ENCODE data around the gene HPCAL1. TPM values are rescaled to one million over a fixed set of nuclear protein-coding genes. Genes with fewer than 3 reads are reported as not detected.

HPCAL1 gene
- total RNA-seq, 1 experiment from 2014 or later = 5.0 TPM

GRCh38 chr2:10301941-10302478 is 694 bp upstream of the HPCAL1 start:
- peak overlapping the region; percentile 46; the same call in 1 of the 2 replicates for H2AFZ ChIP-seq (ENCODE audit: low read length)
- H4K20me1 ChIP-seq (ENCODE audit: insufficient read depth, low read depth, low read length) = 0 out of 2 replicates have a peak, but pooled peaks cover 3% of the 10 kb centered on the region
- H3K27ac ChIP-seq (ENCODE audit: low read length) = no peak overlapping the region
- H3K4me1 ChIP-seq (ENCODE audit: low read length) = peaks cover 23% of the 10 kb centered on the region
- no peaks in the 10 kb centered on the region for H3K9me3 ChIP-seq (ENCODE audit: low read length)
- H3K9ac ChIP-seq (ENCODE audit: low read length) = peak overlapping the region; percentile 60
- no peaks in the 10 kb centered on the region for H3K9me2 ChIP-seq (replicated peaks; ENCODE audit: insufficient read depth, low read length)
- no peaks in the 10 kb centered on the region for H3K79me2 ChIP-seq (ENCODE audit: low read length)
- H3K27me3 ChIP-seq (ENCODE audit: low read length) = no peaks in the 10 kb centered on the region
- peak overlapping the region; percentile 83 for H3K4me2 ChIP-seq (ENCODE audit: low read depth, low read length, poor library complexity, severe bottlenecking)
- no peaks in the 10 kb centered on the region for H3K36me3 ChIP-seq (ENCODE audit: insufficient read depth, low read length)
- peak overlapping the region; percentile 73; the same call in 1 of the 2 replicates for H3K4me3 ChIP-seq (ENCODE audit: low read length)
- no peak for DNase-seq

GRCh38 chr2:10303181-10303693 is 533 bp downstream of the HPCAL1 start:
- Histone ChIP-seq H3K4me3 (ENCODE audit: low read length) (peak overlapping the region; percentile 73), H2AFZ (ENCODE audit: low read length) (peak overlapping the region; percentile 84; the same call in 1 of the 2 replicates), H3K79me2 (ENCODE audit: low read length) (no peaks in the 10 kb centered on the region), H3K4me1 (ENCODE audit: low read length) (peaks cover 20% of the 10 kb centered on the region), H3K36me3 (ENCODE audit: insufficient read depth, low read length) (no peaks in the 10 kb centered on the region), H4K20me1 (ENCODE audit: insufficient read depth, low read depth, low read length) (0 out of 2 replicates have a peak, but pooled peaks cover 8% of the 10 kb centered on the region), H3K9ac (ENCODE audit: low read length) (peak overlapping the region; percentile 66), H3K9me3 (ENCODE audit: low read length) (no peaks in the 10 kb centered on the region), H3K27me3 (ENCODE audit: low read length) (no peaks in the 10 kb centered on the region), H3K4me2 (ENCODE audit: low read depth, low read length, poor library complexity, severe bottlenecking) (peak overlapping the region; percentile 83), H3K27ac (ENCODE audit: low read length) (no peak overlapping the region), H3K9me2 (replicated peaks; ENCODE audit: insufficient read depth, low read length) (no peaks in the 10 kb centered on the region)
- peak; percentile 58 for DNase-seq

- H3K9me2 ChIP-seq (replicated peaks; ENCODE audit: insufficient read depth, low read length) = no peaks in the 10 kb centered on the region
- peak overlapping the region; percentile 73; the same call in 1 of the 2 replicates for H3K4me3 ChIP-seq (ENCODE audit: low read length)
- no peaks in the 10 kb centered on the region for H3K9me3 ChIP-seq (ENCODE audit: low read length)
- no peak overlapping the region for H2AFZ ChIP-seq (ENCODE audit: low read length)
- H3K4me2 ChIP-seq (ENCODE audit: low read depth, low read length, poor library complexity, severe bottlenecking) = peak overlapping the region; percentile 83
- H3K36me3 ChIP-seq (ENCODE audit: insufficient read depth, low read length) = no peaks in the 10 kb centered on the region
- 0 out of 2 replicates have a peak overlapping the region, but pooled peaks have one; percentile 66 for H3K9ac ChIP-seq (ENCODE audit: low read length)
- no peak overlapping the region for H3K27ac ChIP-seq (ENCODE audit: low read length)
- H3K27me3 ChIP-seq (ENCODE audit: low read length) = no peaks in the 10 kb centered on the region
- H3K79me2 ChIP-seq (ENCODE audit: low read length) = no peaks in the 10 kb centered on the region
- DNase-seq = no peak
- 0 out of 2 replicates have a peak, but pooled peaks cover 14% of the 10 kb centered on the region for H4K20me1 ChIP-seq (ENCODE audit: insufficient read depth, low read depth, low read length)
- H3K4me1 ChIP-seq (ENCODE audit: low read length) = peaks cover 16% of the 10 kb centered on the region
These were observed 1.1 kb downstream of the HPCAL1 start for GRCh38 chr2:10303694-10304378.

GRCh38 chr2:10304458-10305253 is 2.0 kb downstream of the HPCAL1 start:
- Histone ChIP-seq H3K9me2 (replicated peaks; ENCODE audit: insufficient read depth, low read length) (no peaks in the 10 kb centered on the region), H3K36me3 (ENCODE audit: insufficient read depth, low read length) (no peaks in the 10 kb centered on the region), H3K27me3 (ENCODE audit: low read length) (no peaks in the 10 kb centered on the region), H3K9me3 (ENCODE audit: low read length) (no peaks in the 10 kb centered on the region), H3K4me3 (ENCODE audit: low read length) (no peak overlapping the region), H2AFZ (ENCODE audit: low read length) (no peak overlapping the region), H3K4me1 (ENCODE audit: low read length) (peaks cover 16% of the 10 kb centered on the region), H3K4me2 (ENCODE audit: low read depth, low read length, poor library complexity, severe bottlenecking) (no peak overlapping the region), H3K27ac (ENCODE audit: low read length) (no peak overlapping the region), H3K9ac (ENCODE audit: low read length) (no peak overlapping the region), H3K79me2 (ENCODE audit: low read length) (no peaks in the 10 kb centered on the region), H4K20me1 (ENCODE audit: insufficient read depth, low read depth, low read length) (0 out of 2 replicates have a peak, but pooled peaks cover 18% of the 10 kb centered on the region)
- DNase-seq = no peak

- H3K9me2 ChIP-seq (replicated peaks; ENCODE audit: insufficient read depth, low read length) = no peaks in the 10 kb centered on the region
- H2AFZ ChIP-seq (ENCODE audit: low read length) = no peak overlapping the region
- 0 out of 2 replicates have a peak, but pooled peaks cover 18% of the 10 kb centered on the region for H4K20me1 ChIP-seq (ENCODE audit: insufficient read depth, low read depth, low read length)
- no peaks in the 10 kb centered on the region for H3K79me2 ChIP-seq (ENCODE audit: low read length)
- no peak overlapping the region for H3K4me2 ChIP-seq (ENCODE audit: low read depth, low read length, poor library complexity, severe bottlenecking)
- peaks cover 16% of the 10 kb centered on the region for H3K4me1 ChIP-seq (ENCODE audit: low read length)
- H3K27ac ChIP-seq (ENCODE audit: low read length) = no peak overlapping the region
- DNase-seq = no peak
- no peaks in the 10 kb centered on the region for H3K27me3 ChIP-seq (ENCODE audit: low read length)
- no peaks in the 10 kb centered on the region for H3K36me3 ChIP-seq (ENCODE audit: insufficient read depth, low read length)
- H3K9ac ChIP-seq (ENCODE audit: low read length) = no peak overlapping the region
- no peak overlapping the region for H3K4me3 ChIP-seq (ENCODE audit: low read length)
- H3K9me3 ChIP-seq (ENCODE audit: low read length) = no peaks in the 10 kb centered on the region
These were observed 2.5 kb downstream of the HPCAL1 start for GRCh38 chr2:10305254-10305635.

GRCh38 chr2:10305715-10306114 is 3.0 kb downstream of the HPCAL1 start:
- Histone ChIP-seq H2AFZ (ENCODE audit: low read length) (no peak overlapping the region), H3K9me3 (ENCODE audit: low read length) (no peaks in the 10 kb centered on the region), H3K36me3 (ENCODE audit: insufficient read depth, low read length) (no peaks in the 10 kb centered on the region), H3K27ac (ENCODE audit: low read length) (no peak overlapping the region), H3K4me3 (ENCODE audit: low read length) (no peak overlapping the region), H3K79me2 (ENCODE audit: low read length) (no peaks in the 10 kb centered on the region), H3K4me1 (ENCODE audit: low read length) (peaks cover 16% of the 10 kb centered on the region), H3K27me3 (ENCODE audit: low read length) (no peaks in the 10 kb centered on the region), H3K9ac (ENCODE audit: low read length) (no peak overlapping the region), H3K4me2 (ENCODE audit: low read depth, low read length, poor library complexity, severe bottlenecking) (no peak overlapping the region), H4K20me1 (ENCODE audit: insufficient read depth, low read depth, low read length) (0 out of 2 replicates have a peak, but pooled peaks cover 18% of the 10 kb centered on the region), H3K9me2 (replicated peaks; ENCODE audit: insufficient read depth, low read length) (no peaks in the 10 kb centered on the region)
- peak; percentile 64 for DNase-seq

GRCh38 chr2:10306901-10307463 is 4.3 kb downstream of the HPCAL1 start:
- H2AFZ ChIP-seq (ENCODE audit: low read length) = no peak overlapping the region
- H3K9me3 ChIP-seq (ENCODE audit: low read length) = no peaks in the 10 kb centered on the region
- H3K9me2 ChIP-seq (replicated peaks; ENCODE audit: insufficient read depth, low read length) = no peaks in the 10 kb centered on the region
- H3K9ac ChIP-seq (ENCODE audit: low read length) = no peak overlapping the region
- no peak for DNase-seq
- no peaks in the 10 kb centered on the region for H3K79me2 ChIP-seq (ENCODE audit: low read length)
- no peaks in the 10 kb centered on the region for H3K27me3 ChIP-seq (ENCODE audit: low read length)
- H4K20me1 ChIP-seq (ENCODE audit: insufficient read depth, low read depth, low read length) = 0 out of 2 replicates have a peak, but pooled peaks cover 18% of the 10 kb centered on the region
- H3K27ac ChIP-seq (ENCODE audit: low read length) = no peak overlapping the region
- no peak overlapping the region for H3K4me2 ChIP-seq (ENCODE audit: low read depth, low read length, poor library complexity, severe bottlenecking)
- H3K36me3 ChIP-seq (ENCODE audit: insufficient read depth, low read length) = no peaks in the 10 kb centered on the region
- no peak overlapping the region for H3K4me3 ChIP-seq (ENCODE audit: low read length)
- H3K4me1 ChIP-seq (ENCODE audit: low read length) = peaks cover 14% of the 10 kb centered on the region
